ENCODE results near the gene FKTN.
"Not testable (repeated sequence)": the region's sequence is repeated elsewhere in the genome, so short reads cannot be mapped to it uniquely, and the experiment has no call there.

The FKTN gene

GRCh38 chr9:105531530-105531929 lies 26.4 kb upstream of the FKTN start:
- no peak overlapping the region for H3K27ac ChIP-seq
- no peak for TF ChIP-seq CTCF (IDR thresholded peaks at IDR 0.05; ENCODE audit: low read depth, low read length)
- no peak overlapping the region for H3K4me3 ChIP-seq (ENCODE audit: low read depth, low read length)
- H3K36me3 ChIP-seq, result peaks cover 43% of the 10 kb centered on the region
- no peak for DNase-seq
- peaks cover 7% of the 10 kb centered on the region for H3K9me3 ChIP-seq (ENCODE audit: severe bottlenecking)
- no peaks in the 10 kb centered on the region for H3K27me3 ChIP-seq (ENCODE audit: insufficient read depth, low read depth, severe bottlenecking)

- Histone ChIP-seq H3K27me3 (ENCODE audit: insufficient read depth, low read depth, severe bottlenecking) (no peaks in the 10 kb centered on the region), H3K27ac (no peak overlapping the region), H3K36me3 (peaks cover 25% of the 10 kb centered on the region), H3K9me3 (ENCODE audit: severe bottlenecking) (no peaks in the 10 kb centered on the region), H3K4me3 (ENCODE audit: low read depth, low read length) (no peak overlapping the region)
- DNase-seq, result no peak
- TF ChIP-seq CTCF (IDR thresholded peaks at IDR 0.05; ENCODE audit: low read depth, low read length), result no peak
Measured at GRCh38 chr9:105535920-105536668, 21.8 kb upstream of the FKTN start.

- Histone ChIP-seq H3K36me3 (peaks cover 30% of the 10 kb centered on the region), H3K9me3 (ENCODE audit: severe bottlenecking) (no peaks in the 10 kb centered on the region), H3K27ac (no peak overlapping the region), H3K27me3 (ENCODE audit: insufficient read depth, low read depth, severe bottlenecking) (no peaks in the 10 kb centered on the region), H3K4me3 (ENCODE audit: low read depth, low read length) (no peak overlapping the region)
- no peak for DNase-seq
- no peak for TF ChIP-seq CTCF (IDR thresholded peaks at IDR 0.05; ENCODE audit: low read depth, low read length)
Measured at GRCh38 chr9:105539452-105539851, 18.5 kb upstream of the FKTN start.

GRCh38 chr9:105541838-105542237 lies 16.1 kb upstream of the FKTN start:
- Histone ChIP-seq H3K4me3 (ENCODE audit: low read depth, low read length) (no peak overlapping the region), H3K9me3 (ENCODE audit: severe bottlenecking) (no peaks in the 10 kb centered on the region), H3K27me3 (ENCODE audit: insufficient read depth, low read depth, severe bottlenecking) (no peaks in the 10 kb centered on the region), H3K36me3 (peaks cover 23% of the 10 kb centered on the region), H3K27ac (no peak overlapping the region)
- no peak for TF ChIP-seq CTCF (IDR thresholded peaks at IDR 0.05; ENCODE audit: low read depth, low read length)
- no peak for DNase-seq

GRCh38 chr9:105554042-105554441 lies 3.9 kb upstream of the FKTN start:
- H3K36me3 ChIP-seq, result peaks cover 7% of the 10 kb centered on the region; the same call in 1 of the 2 replicates
- H3K9me3 ChIP-seq (ENCODE audit: severe bottlenecking), result no peaks in the 10 kb centered on the region
- H3K27me3 ChIP-seq (ENCODE audit: insufficient read depth, low read depth, severe bottlenecking), result no peaks in the 10 kb centered on the region
- peak; percentile 19 for DNase-seq
- TF ChIP-seq CTCF (IDR thresholded peaks at IDR 0.05; ENCODE audit: low read depth, low read length), result no peak
- no peak overlapping the region for H3K27ac ChIP-seq
- H3K4me3 ChIP-seq (ENCODE audit: low read depth, low read length), result no peak overlapping the region

GRCh38 chr9:105572455-105572854 lies 14.5 kb downstream of the FKTN start:
- TF ChIP-seq CTCF (IDR thresholded peaks at IDR 0.05; ENCODE audit: low read depth, low read length), result no peak
- H3K36me3 ChIP-seq, result peaks cover 3% of the 10 kb centered on the region; the same call in 1 of the 2 replicates
- no peak for DNase-seq
- H3K27me3 ChIP-seq (ENCODE audit: insufficient read depth, low read depth, severe bottlenecking), result no peaks in the 10 kb centered on the region
- no peak overlapping the region for H3K27ac ChIP-seq
- H3K9me3 ChIP-seq (ENCODE audit: severe bottlenecking), result peaks cover 7% of the 10 kb centered on the region
- H3K4me3 ChIP-seq (ENCODE audit: low read depth, low read length), result no peak overlapping the region

GRCh38 chr9:105579952-105580351 lies 22.0 kb downstream of the FKTN start:
- not testable (repeated sequence) for H3K9me3 ChIP-seq (ENCODE audit: severe bottlenecking); DNase-seq; H3K27ac ChIP-seq; H3K27me3 ChIP-seq (ENCODE audit: insufficient read depth, low read depth, severe bottlenecking); H3K36me3 ChIP-seq; H3K4me3 ChIP-seq (ENCODE audit: low read depth, low read length)

GRCh38 chr9:105581550-105581949 lies 23.6 kb downstream of the FKTN start:
- H3K27me3 ChIP-seq (ENCODE audit: insufficient read depth, low read depth, severe bottlenecking); H3K27ac ChIP-seq; H3K4me3 ChIP-seq (ENCODE audit: low read depth, low read length); H3K9me3 ChIP-seq (ENCODE audit: severe bottlenecking); DNase-seq; H3K36me3 ChIP-seq: not testable (repeated sequence)
